HG03565 (cell line): ENCODE measurements around the gene ZSCAN5A.
"Not testable (repeated sequence)": the region's sequence is repeated elsewhere in the genome, so short reads cannot be mapped to it uniquely, and the experiment has no call there.

Source experiments
- ATAC-seq: cut with Tn5 transposase; IDR thresholded peaks from one replicate; pipeline ENCODE4 v1.9.1; 2021; ENCODE audit warnings: mild to moderate bottlenecking, moderate library complexity; ENCODE audit not compliant: unreplicated experiment

The ZSCAN5A gene

GRCh38 chr19:56217039-56217949 is 97.3 kb downstream of the ZSCAN5A start:
- ATAC-seq, result no peak

DNA sequence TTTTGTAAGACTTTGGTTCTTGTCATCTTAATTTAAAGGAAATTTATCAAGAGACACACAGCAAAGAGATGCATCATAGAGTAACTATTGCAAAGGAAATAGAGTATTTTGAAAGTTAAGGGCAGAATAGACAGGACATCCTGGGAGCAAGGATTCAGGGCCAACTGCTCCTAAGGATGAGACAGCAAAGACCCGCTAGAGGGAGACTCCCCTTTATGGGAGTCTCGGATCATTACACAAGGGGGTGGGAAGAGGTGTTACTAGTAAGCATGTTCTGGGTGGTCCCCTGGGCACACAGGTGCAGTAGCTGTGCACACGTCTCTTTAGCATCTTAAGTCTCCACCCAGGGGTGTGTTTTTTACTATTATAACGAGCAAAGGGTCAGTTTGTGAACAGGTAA is 102.9 kb downstream of the ZSCAN5A start:
- no peak for ATAC-seq

DNA sequence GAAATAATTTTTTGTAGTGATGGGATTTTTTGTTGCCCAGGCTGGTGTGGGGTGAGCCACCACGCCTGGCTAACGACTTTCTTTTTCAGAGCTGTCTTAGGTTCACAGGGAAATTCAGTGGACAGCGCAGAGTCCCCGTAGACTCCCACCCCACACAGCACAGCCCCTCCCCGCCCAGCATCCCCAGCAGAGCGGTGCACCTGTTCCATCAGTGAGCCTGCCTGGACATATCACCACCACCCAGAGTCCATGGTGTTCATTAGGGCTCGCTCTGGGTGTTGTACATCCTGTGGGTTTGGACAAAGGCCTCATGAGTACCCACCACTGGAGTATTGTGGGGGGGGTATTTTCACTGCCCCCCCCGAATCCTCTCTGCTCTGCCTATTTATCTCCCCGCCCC is 104.6 kb downstream of the ZSCAN5A start:
- ATAC-seq, result not testable (repeated sequence)

DNA sequence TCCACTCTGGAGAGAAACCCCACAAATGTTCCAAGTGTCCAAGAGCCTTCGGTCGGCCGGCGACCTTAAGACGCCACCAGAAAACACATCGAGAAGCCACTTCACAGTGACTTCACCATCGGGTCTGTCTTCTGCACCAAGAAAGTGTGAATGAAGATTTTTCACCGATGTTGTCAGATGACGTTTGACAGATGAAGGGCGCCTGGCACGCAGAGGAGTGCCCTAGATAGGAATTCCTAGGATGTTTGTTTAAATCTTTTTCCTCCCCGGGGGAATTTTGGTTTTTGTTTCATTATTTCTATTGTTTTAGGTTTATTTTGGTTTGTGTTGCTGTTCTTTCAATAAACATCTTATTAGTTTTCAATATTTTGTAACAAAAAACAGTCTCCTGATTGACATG is 105.5 kb downstream of the ZSCAN5A start:
- no peak for ATAC-seq

DNA sequence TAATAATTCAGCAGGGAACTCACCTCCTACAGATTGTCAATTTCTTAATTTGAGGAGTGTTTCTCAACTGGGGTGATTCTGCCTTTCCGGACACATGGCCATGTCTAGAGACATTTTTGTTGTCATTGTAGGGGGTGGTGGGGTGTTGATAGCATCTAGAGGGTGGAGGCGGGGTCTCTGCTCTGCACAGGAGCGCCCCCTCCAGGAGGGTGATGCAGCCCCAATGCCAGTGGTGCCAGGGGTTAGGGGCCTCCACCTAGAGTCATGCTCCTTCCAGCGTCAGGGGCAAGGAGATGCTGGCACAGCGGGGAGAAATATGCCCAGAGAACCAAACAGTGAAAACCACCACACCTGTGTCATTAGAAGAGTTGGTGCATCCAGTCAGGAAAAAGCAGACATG is 107.1 kb downstream of the ZSCAN5A start:
- ATAC-seq, result not testable (repeated sequence)

- ATAC-seq, result no peak
Measured at GRCh38 chr19:56201973-56202372, 112.7 kb downstream of the ZSCAN5A start, which contains the start of gene ZSCAN5C. Gene ZSCAN5C (plus strand): TSS chr19:56202273. CDS start chr19:56205914, 3,641 bp downstream.

- no peak for ATAC-seq
Measured at GRCh38 chr19:56199687-56200086, 115.0 kb downstream of the ZSCAN5A start.

DNA sequence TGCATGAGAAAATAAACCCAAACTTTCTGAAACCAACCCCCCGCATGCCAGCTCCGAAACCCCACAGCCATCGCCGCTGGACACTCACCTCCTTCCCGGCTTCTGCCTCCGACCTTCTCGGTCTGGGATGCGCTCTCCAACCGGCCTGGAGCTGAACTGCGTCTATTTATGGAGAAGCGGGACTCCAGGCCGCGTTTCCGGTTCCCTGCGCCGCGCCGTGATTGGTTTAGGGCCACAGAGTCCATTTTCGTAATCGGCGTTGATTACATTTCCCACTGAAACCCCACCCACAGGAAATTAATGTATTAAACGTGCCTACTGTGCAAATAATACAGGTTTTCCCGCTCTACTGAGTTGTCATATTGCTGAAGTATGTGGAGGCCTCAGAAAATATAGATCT is 117.0 kb downstream of the ZSCAN5A start, which contains the start of gene ZSCAN5B:
Gene ZSCAN5B (minus strand): TSS at position 138 of the 400 bp plus-strand sequence. CDS start 4,731 bp downstream, outside the sequence.
- ATAC-seq, result not testable (repeated sequence)

GRCh38 chr19:56193981-56194640 is 120.5 kb downstream of the ZSCAN5A start:
- no peak for ATAC-seq

- ATAC-seq, result no peak
Measured at GRCh38 chr19:56191711-56192110, 122.9 kb downstream of the ZSCAN5A start.

DNA sequence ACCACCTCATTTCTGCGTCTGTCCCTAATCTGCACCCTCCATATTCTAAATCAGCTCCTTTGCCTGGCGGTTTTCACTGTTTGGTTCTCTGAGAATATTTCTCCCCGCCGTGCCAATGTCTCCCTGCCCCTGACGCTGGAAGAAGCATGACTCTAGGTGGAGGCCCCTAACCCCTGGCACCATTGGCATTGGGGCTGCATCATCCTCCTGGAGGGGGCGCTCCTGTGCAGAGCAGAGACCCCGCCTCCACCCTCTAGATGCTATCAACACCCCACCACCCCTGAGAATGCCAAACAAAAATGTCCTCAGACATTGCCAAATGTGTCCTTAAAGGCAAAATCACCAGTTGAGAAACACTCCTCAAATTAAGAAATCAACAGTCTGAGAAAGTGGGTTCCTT is 123.5 kb downstream of the ZSCAN5A start:
- ATAC-seq, result no peak

DNA sequence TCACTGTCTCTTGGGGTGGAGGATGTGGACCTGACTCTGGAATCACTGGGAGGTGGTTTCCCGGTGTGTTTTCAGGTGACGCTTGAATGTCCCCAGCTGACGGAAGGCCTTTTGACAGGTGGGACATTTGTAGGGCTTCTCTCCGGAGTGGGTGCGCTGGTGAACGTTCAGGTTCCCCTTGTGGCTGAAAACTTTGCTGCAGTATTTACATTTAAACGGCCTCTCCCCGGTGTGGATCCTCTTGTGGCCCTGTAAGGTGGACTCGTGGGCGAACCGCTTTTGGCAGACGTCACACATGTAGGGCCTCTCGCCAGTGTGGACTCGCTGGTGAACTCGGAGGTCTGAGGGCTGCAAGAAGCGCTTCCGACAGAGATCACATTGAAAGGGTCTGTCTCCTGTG is 124.9 kb downstream of the ZSCAN5A start:
- no peak for ATAC-seq

DNA sequence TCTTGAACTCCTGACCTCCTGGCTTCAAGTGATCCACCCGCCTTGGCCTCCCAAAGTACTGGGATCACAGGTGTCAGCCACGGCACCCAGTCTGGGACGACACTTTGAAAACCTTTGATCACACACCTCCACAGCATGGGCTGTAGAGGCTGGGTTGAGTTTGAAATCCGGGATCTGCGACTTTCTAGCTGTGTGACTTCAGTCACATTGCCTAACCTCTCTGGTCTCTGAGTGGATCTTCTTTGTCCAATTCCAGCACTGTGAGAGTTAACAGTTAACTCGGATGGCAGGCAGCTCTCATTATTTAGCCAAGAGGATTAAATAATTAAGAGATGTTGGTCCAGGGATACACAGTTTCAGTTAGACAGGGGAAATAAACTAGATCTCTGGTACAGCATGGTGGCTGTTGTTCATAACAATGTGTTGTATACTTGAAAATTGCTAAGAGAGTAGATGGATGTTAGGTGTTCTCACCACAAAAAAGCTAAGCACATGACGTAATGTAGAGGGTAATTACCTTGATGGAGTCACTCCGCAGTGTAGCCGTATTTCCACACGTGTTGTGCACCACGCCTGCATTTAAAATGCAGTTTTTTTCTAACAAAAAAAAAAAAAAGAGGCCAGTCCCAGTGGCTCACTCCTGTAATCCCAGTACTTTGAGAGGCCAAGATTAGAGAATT is 136.9 kb downstream of the ZSCAN5A start:
- no peak for ATAC-seq

DNA sequence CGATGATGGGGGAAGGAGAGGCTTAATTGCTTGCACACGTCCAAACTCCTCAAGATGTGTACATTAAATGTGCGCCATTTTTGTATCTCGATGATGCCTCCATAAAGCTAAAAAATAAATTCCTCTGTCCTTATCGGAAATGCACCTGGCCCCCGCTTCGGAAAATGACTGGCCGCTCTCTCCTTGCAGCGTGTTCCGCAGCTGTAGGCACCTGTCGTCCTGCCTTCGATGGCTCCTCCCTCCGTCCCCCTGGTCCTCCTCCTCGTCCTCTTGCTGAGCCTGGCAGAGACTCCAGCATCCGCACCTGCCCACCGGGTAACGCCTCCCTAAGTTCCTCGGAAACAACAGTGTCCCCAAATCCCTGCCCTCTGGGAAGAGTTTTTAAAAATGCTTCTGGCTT is 137.8 kb downstream of the ZSCAN5A start:
- ATAC-seq, result no peak

DNA sequence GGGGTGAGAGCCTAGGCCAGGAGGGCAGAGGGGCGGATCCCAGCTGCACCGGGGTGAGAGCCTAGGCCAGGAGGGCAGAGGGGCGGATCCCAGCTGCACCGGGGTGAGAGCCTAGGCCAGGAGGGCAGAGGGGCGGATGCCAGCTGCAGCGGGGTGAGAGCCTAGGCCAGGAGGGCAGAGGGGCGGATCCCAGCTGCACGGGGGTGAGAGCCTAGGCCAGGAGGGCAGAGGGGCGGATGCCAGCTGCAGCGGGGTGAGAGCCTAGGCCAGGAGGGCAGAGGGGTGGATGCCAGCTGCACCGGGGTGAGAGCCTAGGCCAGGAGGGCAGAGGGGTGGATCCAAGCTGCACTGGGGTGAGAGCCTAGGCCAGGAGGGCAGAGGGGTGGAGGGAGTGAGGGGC is 138.3 kb downstream of the ZSCAN5A start:
- ATAC-seq, result not testable (repeated sequence)

DNA sequence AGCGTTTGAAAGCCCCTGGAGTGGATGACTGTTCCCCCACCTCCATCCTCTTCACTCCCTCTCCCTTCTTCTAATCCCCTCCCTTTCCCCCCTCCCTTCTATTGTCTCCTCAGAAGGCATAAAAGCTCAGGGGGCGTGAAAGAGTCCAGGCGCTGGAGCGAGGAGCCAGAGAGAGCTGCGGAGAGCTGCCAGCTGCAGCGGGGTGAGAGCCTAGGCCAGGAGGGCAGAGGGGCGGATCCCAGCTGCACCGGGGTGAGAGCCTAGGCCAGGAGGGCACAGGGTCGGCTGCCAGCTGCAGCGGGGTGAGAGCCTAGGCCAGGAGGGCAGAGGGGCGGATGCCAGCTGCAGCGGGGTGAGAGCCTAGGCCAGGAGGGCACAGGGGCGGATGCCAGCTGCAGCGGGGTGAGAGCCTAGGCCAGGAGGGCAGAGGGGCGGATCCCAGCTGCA is 138.8 kb downstream of the ZSCAN5A start, which contains the start of gene GALP:
Gene GALP (plus strand): TSS at position 148 of the 447 bp plus-strand sequence. CDS start 1,101 bp downstream, outside the sequence.
- not testable (repeated sequence) for ATAC-seq

- ATAC-seq, result no peak
Measured at GRCh38 chr19:56174550-56174949, 140.1 kb downstream of the ZSCAN5A start.

- no peak for ATAC-seq
Measured at GRCh38 chr19:56174086-56174485, 140.6 kb downstream of the ZSCAN5A start.
